ENCODE measurements around the gene TTLL11. TPM values are rescaled to one million over a fixed set of nuclear protein-coding genes. Genes with fewer than 3 reads are reported as not detected.

The TTLL11 gene
- total and polyA plus RNA-seq, 2 of the 8 experiments (the other 6 are each of a cell fraction or from before 2014, with no cell fraction given), result 0.56 to 0.80 TPM

- Histone ChIP-seq H3K4me1 (replicated peaks in 1 of 4; ENCODE audit: control insufficient read depth in 3 of 4, insufficient read depth in 4 of 4, low read length in 3 of 4) (peaks cover 0 to 8% (median 1%) of the 10 kb centered on the region in 4 experiments; a peak in 5 of 7 replicates), H3K4ac (replicated peaks; ENCODE audit: insufficient read length, low read depth, low read length) (no peak overlapping the region), H2BK120ac (replicated peaks; ENCODE audit: low read depth, low read length) (no peak overlapping the region), H3K18ac (ENCODE audit: extremely low read depth, low read length) (no peak overlapping the region), H2BK15ac (ENCODE audit: low read length) (no peak overlapping the region), H3K4me3 (ENCODE audit: extremely low read depth in 1 of 4, insufficient read depth in 2 of 4, low read depth in 3 of 4, low read length in 4 of 4) (no peak overlapping the region), H2AK5ac (ENCODE audit: low read depth, low read length) (no peak overlapping the region), H3K27ac (ENCODE audit: low read depth, low read length) (no peak overlapping the region), H2BK5ac (ENCODE audit: low read depth, low read length) (no peak overlapping the region), H3K79me1 (ENCODE audit: low read depth, low read length) (no peaks in the 10 kb centered on the region), H3K14ac (ENCODE audit: insufficient read length) (no peak overlapping the region), H4K8ac (ENCODE audit: extremely low read depth, insufficient read depth, low read length) (no peak overlapping the region), H4K91ac (replicated peaks; ENCODE audit: insufficient read length, low read length) (no peak overlapping the region), H3K23ac (ENCODE audit: insufficient read length) (no peak overlapping the region), H3K9me3 (ENCODE audit: insufficient read depth in 2 of 2, low read depth in 1 of 2, low read length in 1 of 2) (no peaks in the 10 kb centered on the region), H3K9ac (replicated peaks in 1 of 4; ENCODE audit: extremely low read depth in 1 of 4, low read depth in 3 of 4, low read length in 3 of 4) (no peak overlapping the region), H2BK12ac (ENCODE audit: low read depth, low read length) (no peak overlapping the region), H3K36me3 (ENCODE audit: control insufficient read depth in 2 of 4, insufficient read depth in 4 of 4, low read length in 3 of 4) (no peaks in the 10 kb centered on the region), H3K23me2 (ENCODE audit: low read depth, low read length) (no peaks in the 10 kb centered on the region), H2AFZ (ENCODE audit: low read length) (no peak overlapping the region), H3K79me2 (ENCODE audit: control insufficient read depth in 1 of 2, insufficient read depth in 2 of 2, low read length in 2 of 2) (no peaks in the 10 kb centered on the region), H2BK20ac (ENCODE audit: low read length) (no peak overlapping the region), H3K4me2 (ENCODE audit: insufficient read depth in 1 of 2, low read depth in 2 of 2, low read length in 2 of 2) (no peak overlapping the region), H4K5ac (ENCODE audit: insufficient read length, low read depth, low read length) (no peak overlapping the region), H4K20me1 (replicated peaks in 1 of 2; ENCODE audit: control insufficient read depth in 1 of 2, insufficient read depth in 2 of 2, low read length in 2 of 2) (no peaks in the 10 kb centered on the region), H3K27me3 (replicated peaks in 1 of 4; ENCODE audit: control insufficient read depth in 3 of 4, extremely low read depth in 1 of 4, insufficient read depth in 3 of 4, low read length in 3 of 4) (no peaks in the 10 kb centered on the region), H3K56ac (replicated peaks; ENCODE audit: insufficient read length, low read depth, low read length) (no peak overlapping the region)
- POLR2A ChIA-PET (ENCODE audit: partially characterized antibody), result no interaction called here
- CTCF ChIA-PET (ENCODE audit: partially characterized antibody), result interaction anchor here (0.7 to 4.0 kb wide), 7 partner anchors 23 to 177 kb away, joined by 3 to 20 read pairs (median 5); no protein-coding TSS in a partner anchor
- DNase-seq (ENCODE audit: low read depth in 1 of 2, low spot score in 2 of 2), result peak in 1 of 2 experiments; percentile 23
- FAIRE-seq, result no peak
- 77% methylated on average over 6 of the region's 6 CpGs; no CpG with 5 or more reads in 1 of the 2 experiments for WGBS, 2 experiments (ENCODE audit: extremely low coverage in 1 of 2, insufficient coverage in 1 of 2, insufficient read length in 1 of 2, insufficient replicate concordance in 2 of 2, low coverage in 1 of 2, low lambda C conversion rate in 2 of 2, missing lambda C conversion rate in 1 of 2)
- no peak for TF ChIP-seq SIN3A (conservative IDR thresholded peaks at IDR 0.05 in 1 of 2, IDR thresholded peaks at IDR 0.05 in 1 of 2; ENCODE audit: low read depth in 1 of 2, low read length in 2 of 2)
- TF ChIP-seq, protein P1, sequence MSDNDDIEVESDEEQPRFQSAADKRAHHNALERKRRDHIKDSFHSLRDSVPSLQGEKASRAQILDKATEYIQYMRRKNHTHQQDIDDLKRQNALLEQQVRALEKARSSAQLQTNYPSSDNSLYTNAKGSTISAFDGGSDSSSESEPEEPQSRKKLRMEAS (IDR thresholded peaks at IDR 0.05), result no peak
- no peak for TF ChIP-seq CEBPB (IDR thresholded peaks at IDR 0.05; ENCODE audit: low read depth, low read length)
- no peak for TF ChIP-seq POLR2AphosphoS5 (IDR thresholded peaks at IDR 0.05; ENCODE audit: low read depth, low read length)
- TF ChIP-seq NANOG (IDR thresholded peaks at IDR 0.05; ENCODE audit: insufficient read depth, low read depth, low read length, poor library complexity, severe bottlenecking), result no peak
- no peak for TF ChIP-seq KDM5A (IDR thresholded peaks at IDR 0.05; ENCODE audit: low read length)
- no peak for TF ChIP-seq RBBP5 (IDR thresholded peaks at IDR 0.05; ENCODE audit: borderline replicate concordance, low read depth, low read length)
- TF ChIP-seq, protein P2, sequence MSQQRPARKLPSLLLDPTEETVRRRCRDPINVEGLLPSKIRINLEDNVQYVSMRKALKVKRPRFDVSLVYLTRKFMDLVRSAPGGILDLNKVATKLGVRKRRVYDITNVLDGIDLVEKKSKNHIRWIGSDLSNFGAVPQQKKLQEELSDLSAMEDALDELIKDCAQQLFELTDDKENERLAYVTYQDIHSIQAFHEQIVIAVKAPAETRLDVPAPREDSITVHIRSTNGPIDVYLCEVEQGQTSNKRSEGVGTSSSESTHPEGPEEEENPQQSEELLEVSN (IDR thresholded peaks at IDR 0.05), result no peak
- TF ChIP-seq SAP30 (IDR thresholded peaks at IDR 0.05; ENCODE audit: insufficient read depth, insufficient replicate concordance, low read length), result no peak
- TF ChIP-seq SUZ12 (IDR thresholded peaks at IDR 0.05; ENCODE audit: low read length), result no peak
- no peak for TF ChIP-seq SRF (IDR thresholded peaks at IDR 0.05; ENCODE audit: low read depth, low read length)
- no peak for TF ChIP-seq CHD2 (IDR thresholded peaks at IDR 0.05; ENCODE audit: low read length)
Observed at GRCh38 chr9:121865060-121865459, 228.0 kb downstream of the TTLL11 start.

All from H1 (cell line).